ENCODE measurements around the gene LCN1.
A peak's percentile ranks its signal among the peaks of the same experiment; 100 is the strongest.

Gene LCN1

GRCh38 chr9:135520916-135521607 is at the start of gene LCN1:
Gene LCN1, plus strand, starts transcription at chr9:135521440. Its CDS starts 58 bp downstream, at chr9:135521498.
- no peak for DNase-seq

GRCh38 chr9:135471791-135472640 is 49.2 kb upstream of the LCN1 start:
- peak; percentile 76 for DNase-seq

- no peak for DNase-seq
Measured at GRCh38 chr9:135473972-135474543, 47.2 kb upstream of the LCN1 start.

GRCh38 chr9:135474915-135475314 is 46.3 kb upstream of the LCN1 start:
- DNase-seq, result peak; percentile 32

GRCh38 chr9:135476561-135477355 is 44.5 kb upstream of the LCN1 start:
- DNase-seq, result no peak

- DNase-seq, result no peak
Measured at GRCh38 chr9:135478191-135478590, 43.0 kb upstream of the LCN1 start.

- DNase-seq, result peak; percentile 44
Measured at GRCh38 chr9:135478829-135479468, 42.3 kb upstream of the LCN1 start.

- peak; percentile 42 for DNase-seq
Measured at GRCh38 chr9:135479469-135480052, 41.7 kb upstream of the LCN1 start, which contains the start of gene PPP1R26. Gene PPP1R26, plus strand, starts transcription at chr9:135479782. Its CDS starts 4,729 bp downstream, at chr9:135484511.

- DNase-seq, result peak; percentile 25
Measured at GRCh38 chr9:135480071-135480939, 40.9 kb upstream of the LCN1 start.

- DNase-seq, result no peak
Measured at GRCh38 chr9:135480940-135481310, 40.3 kb upstream of the LCN1 start.

GRCh38 chr9:135482015-135482754 is 39.1 kb upstream of the LCN1 start:
- DNase-seq, result no peak

GRCh38 chr9:135484460-135485277 is 36.6 kb upstream of the LCN1 start:
- DNase-seq, result no peak

GRCh38 chr9:135485385-135485784 is 35.9 kb upstream of the LCN1 start:
- DNase-seq, result no peak

- DNase-seq, result no peak
Measured at GRCh38 chr9:135485832-135486231, 35.4 kb upstream of the LCN1 start.

GRCh38 chr9:135486267-135487065 is 34.8 kb upstream of the LCN1 start:
- DNase-seq, result no peak

GRCh38 chr9:135487281-135488012 is 33.8 kb upstream of the LCN1 start:
- no peak for DNase-seq

GRCh38 chr9:135488013-135488330 is 33.3 kb upstream of the LCN1 start:
- no peak for DNase-seq

GRCh38 chr9:135488527-135488926 is 32.7 kb upstream of the LCN1 start:
- no peak for DNase-seq

Measured in NCI-H146 (cell line).